Esophagus squamous epithelium (tissue), 4 donors: Measurements from ENCODE around the gene ASB2.

Source experiments
- POLR2A ChIP-seq, 4 donors: fragments of 450-650 bp; IDR thresholded peaks; one replicate each; pipeline ENCODE4 v1.6.1; 2017; ENCODE audit warnings: antibody characterized with exemption in 4 of 4, mild to moderate bottlenecking in 4 of 4, moderate library complexity in 3 of 4
- TF ChIP-seq, protein P1 (sequence below), 6 experiments: fragments of 450-650 bp in 4 of 6; fragments of 200-600 bp in 2 of 6; sonication (generic) in 2 of 6; IDR thresholded peaks; one replicate each; pipeline ENCODE4 v1.5.1; 2016 to 2019; ENCODE audit warnings: antibody characterized with exemption in 6 of 6, mild to moderate bottlenecking in 4 of 6, moderate library complexity in 4 of 6

GRCh38 chr14:94019329-94019728 lies 43.0 kb upstream of the ASB2 start:
- TF ChIP-seq, protein P1, sequence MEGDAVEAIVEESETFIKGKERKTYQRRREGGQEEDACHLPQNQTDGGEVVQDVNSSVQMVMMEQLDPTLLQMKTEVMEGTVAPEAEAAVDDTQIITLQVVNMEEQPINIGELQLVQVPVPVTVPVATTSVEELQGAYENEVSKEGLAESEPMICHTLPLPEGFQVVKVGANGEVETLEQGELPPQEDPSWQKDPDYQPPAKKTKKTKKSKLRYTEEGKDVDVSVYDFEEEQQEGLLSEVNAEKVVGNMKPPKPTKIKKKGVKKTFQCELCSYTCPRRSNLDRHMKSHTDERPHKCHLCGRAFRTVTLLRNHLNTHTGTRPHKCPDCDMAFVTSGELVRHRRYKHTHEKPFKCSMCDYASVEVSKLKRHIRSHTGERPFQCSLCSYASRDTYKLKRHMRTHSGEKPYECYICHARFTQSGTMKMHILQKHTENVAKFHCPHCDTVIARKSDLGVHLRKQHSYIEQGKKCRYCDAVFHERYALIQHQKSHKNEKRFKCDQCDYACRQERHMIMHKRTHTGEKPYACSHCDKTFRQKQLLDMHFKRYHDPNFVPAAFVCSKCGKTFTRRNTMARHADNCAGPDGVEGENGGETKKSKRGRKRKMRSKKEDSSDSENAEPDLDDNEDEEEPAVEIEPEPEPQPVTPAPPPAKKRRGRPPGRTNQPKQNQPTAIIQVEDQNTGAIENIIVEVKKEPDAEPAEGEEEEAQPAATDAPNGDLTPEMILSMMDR (IDR thresholded peaks at IDR 0.05) = no peak
- TF ChIP-seq POLR2A (IDR thresholded peaks at IDR 0.05) = no peak
